ENCODE data around the gene TULP1. TPM values are rescaled to one million over a fixed set of nuclear protein-coding genes. Genes with fewer than 3 reads are reported as not detected.

TULP1 gene
- total and polyA plus RNA-seq, 2 of the 13 experiments (the other 11 are each of a cell fraction or from before 2014, with no cell fraction given) = not detected

DNA sequence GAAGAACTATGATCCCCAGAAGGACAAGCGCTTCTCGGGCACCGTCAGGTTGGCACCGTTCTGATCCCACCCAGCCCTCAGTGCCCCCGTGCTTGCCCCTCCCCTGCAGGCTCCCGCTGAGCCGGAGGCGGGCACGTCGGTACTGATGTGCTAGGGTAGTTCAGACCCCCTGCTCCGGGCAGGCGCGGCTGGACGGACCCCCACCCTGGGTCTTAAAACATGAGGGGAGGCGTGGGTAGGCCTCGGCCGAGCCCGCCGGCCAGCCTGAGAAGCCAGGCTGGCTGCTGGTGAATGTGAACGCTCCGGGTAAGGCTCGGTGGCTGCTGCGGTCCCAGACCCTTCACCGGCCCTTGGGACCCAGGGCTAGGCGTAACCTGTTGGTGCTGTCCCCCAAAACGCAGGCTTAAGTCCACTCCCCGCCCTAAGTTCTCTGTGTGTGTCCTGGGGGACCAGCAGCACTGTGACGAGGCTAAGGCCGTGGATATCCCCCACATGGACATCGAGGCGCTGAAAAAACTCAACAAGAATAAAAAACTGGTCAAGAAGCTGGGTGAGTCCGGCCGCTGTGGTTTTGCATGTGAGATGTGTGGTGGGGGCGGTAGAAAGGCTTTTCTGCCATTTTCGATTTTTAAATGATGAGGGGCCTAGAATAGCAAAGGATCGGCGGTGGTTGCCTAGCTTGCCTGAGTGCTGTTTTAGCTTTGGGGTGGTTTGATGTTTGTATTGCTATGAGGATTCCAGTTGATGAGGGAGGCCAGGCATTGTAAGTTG, 43.5 kb downstream of the TULP1 start (continued):
- TF ChIP-seq ZNF850 (CRISPR knock-in tag; conservative IDR thresholded peaks at IDR 0.05) (0 out of 2 replicates have a peak, but pooled peaks have one; percentile 28), POLR2G (IDR thresholded peaks at IDR 0.05; ENCODE audit: low read depth, low read length) (0 out of 2 replicates have a peak, but pooled peaks have one; percentile 1), ZNF670 (CRISPR knock-in tag; IDR thresholded peaks at IDR 0.05; ENCODE audit: borderline replicate concordance) (no peak), SRSF4 (IDR thresholded peaks at IDR 0.05; ENCODE audit: low read depth, low read length, poor library complexity, severe bottlenecking) (peak; percentile 31), ZNF281 (CRISPR knock-in tag; IDR thresholded peaks at IDR 0.05; ENCODE audit: borderline replicate concordance) (no peak), ZNF124 (CRISPR knock-in tag; IDR thresholded peaks at IDR 0.05) (no peak), NPAS2 (CRISPR knock-in tag; IDR thresholded peaks at IDR 0.05; ENCODE audit: borderline replicate concordance) (no peak), ZKSCAN8 (CRISPR knock-in tag; IDR thresholded peaks at IDR 0.05; ENCODE audit: borderline replicate concordance) (no peak), ZNF34 (CRISPR knock-in tag; IDR thresholded peaks at IDR 0.05; ENCODE audit: borderline replicate concordance) (no peak), ZSCAN20 (CRISPR knock-in tag; IDR thresholded peaks at IDR 0.05; ENCODE audit: borderline replicate concordance) (0 out of 2 replicates have a peak, but pooled peaks have one; percentile 38), WIZ (CRISPR knock-in tag; IDR thresholded peaks at IDR 0.05) (no peak), ZNF788 (CRISPR knock-in tag; IDR thresholded peaks at IDR 0.05; ENCODE audit: borderline replicate concordance) (no peak), SRSF1 (optimal IDR thresholded peaks at IDR 0.05; ENCODE audit: low read depth, low read length) (peak; percentile 4), FIP1L1 (IDR thresholded peaks at IDR 0.05; ENCODE audit: borderline replicate concordance, insufficient read depth, low read depth, low read length) (no peak), SIN3A (IDR thresholded peaks at IDR 0.05; ENCODE audit: borderline replicate concordance, low read depth, low read length) (no peak; the same call in 1 of the 2 replicates), NCOR1 (IDR thresholded peaks at IDR 0.05; ENCODE audit: borderline replicate concordance, low read length) (no peak)
- TF ChIP-seq, protein P1, sequence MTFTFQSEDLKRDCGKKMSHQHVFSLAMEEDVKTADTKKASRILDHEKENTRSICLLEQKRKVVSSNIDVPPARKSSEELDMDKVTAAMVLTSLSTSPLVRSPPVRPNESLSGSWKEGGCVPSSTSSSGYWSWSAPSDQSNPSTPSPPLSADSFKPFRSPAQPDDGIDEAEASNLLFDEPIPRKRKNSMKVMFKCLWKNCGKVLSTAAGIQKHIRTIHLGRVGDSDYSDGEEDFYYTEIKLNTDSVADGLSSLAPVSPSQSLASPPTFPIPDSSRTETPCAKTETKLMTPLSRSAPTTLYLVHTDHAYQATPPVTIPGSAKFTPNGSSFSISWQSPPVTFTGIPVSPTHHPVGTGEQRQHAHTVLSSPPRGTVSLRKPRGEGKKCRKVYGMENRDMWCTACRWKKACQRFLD (CRISPR knock-in tag; IDR thresholded peaks at IDR 0.05; ENCODE audit: borderline replicate concordance) = no peak
- TF ChIP-seq, protein P2, sequence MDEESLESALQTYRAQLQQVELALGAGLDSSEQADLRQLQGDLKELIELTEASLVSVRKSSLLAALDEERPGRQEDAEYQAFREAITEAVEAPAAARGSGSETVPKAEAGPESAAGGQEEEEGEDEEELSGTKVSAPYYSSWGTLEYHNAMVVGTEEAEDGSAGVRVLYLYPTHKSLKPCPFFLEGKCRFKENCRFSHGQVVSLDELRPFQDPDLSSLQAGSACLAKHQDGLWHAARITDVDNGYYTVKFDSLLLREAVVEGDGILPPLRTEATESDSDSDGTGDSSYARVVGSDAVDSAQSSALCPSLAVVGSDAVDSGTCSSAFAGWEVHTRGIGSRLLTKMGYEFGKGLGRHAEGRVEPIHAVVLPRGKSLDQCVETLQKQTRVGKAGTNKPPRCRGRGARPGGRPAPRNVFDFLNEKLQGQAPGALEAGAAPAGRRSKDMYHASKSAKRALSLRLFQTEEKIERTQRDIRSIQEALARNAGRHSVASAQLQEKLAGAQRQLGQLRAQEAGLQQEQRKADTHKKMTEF (CRISPR knock-in tag; IDR thresholded peaks at IDR 0.05) = no peak
- TF ChIP-seq, protein P3, sequence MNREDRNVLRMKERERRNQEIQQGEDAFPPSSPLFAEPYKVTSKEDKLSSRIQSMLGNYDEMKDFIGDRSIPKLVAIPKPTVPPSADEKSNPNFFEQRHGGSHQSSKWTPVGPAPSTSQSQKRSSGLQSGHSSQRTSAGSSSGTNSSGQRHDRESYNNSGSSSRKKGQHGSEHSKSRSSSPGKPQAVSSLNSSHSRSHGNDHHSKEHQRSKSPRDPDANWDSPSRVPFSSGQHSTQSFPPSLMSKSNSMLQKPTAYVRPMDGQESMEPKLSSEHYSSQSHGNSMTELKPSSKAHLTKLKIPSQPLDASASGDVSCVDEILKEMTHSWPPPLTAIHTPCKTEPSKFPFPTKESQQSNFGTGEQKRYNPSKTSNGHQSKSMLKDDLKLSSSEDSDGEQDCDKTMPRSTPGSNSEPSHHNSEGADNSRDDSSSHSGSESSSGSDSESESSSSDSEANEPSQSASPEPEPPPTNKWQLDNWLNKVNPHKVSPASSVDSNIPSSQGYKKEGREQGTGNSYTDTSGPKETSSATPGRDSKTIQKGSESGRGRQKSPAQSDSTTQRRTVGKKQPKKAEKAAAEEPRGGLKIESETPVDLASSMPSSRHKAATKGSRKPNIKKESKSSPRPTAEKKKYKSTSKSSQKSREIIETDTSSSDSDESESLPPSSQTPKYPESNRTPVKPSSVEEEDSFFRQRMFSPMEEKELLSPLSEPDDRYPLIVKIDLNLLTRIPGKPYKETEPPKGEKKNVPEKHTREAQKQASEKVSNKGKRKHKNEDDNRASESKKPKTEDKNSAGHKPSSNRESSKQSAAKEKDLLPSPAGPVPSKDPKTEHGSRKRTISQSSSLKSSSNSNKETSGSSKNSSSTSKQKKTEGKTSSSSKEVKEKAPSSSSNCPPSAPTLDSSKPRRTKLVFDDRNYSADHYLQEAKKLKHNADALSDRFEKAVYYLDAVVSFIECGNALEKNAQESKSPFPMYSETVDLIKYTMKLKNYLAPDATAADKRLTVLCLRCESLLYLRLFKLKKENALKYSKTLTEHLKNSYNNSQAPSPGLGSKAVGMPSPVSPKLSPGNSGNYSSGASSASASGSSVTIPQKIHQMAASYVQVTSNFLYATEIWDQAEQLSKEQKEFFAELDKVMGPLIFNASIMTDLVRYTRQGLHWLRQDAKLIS (CRISPR knock-in tag; IDR thresholded peaks at IDR 0.05) = no peak
